Measurements from ENCODE around the gene DPYSL5. TPM values are rescaled to one million over a fixed set of nuclear protein-coding genes. Genes with fewer than 3 reads are reported as not detected.
"Not testable (repeated sequence)": the region's sequence is repeated elsewhere in the genome, so short reads cannot be mapped to it uniquely, and the experiment has no call there.

DPYSL5 gene
- total RNA-seq, 1 donor from 2014 or later = 0.05 TPM

GRCh38 chr2:26873286-26873983, 25.5 kb downstream of the DPYSL5 start:
- intact Hi-C loops (cut with micrococcal nuclease) = no loop called here

- intact Hi-C loops (cut with micrococcal nuclease) = no loop called here
Observed at GRCh38 chr2:26874514-26874913, 26.6 kb downstream of the DPYSL5 start.

- intact Hi-C loops (cut with micrococcal nuclease) = no loop called here
Observed at GRCh38 chr2:26875065-26875634, 27.2 kb downstream of the DPYSL5 start.

GRCh38 chr2:26875808-26876207, 27.9 kb downstream of the DPYSL5 start:
- intact Hi-C loops (cut with micrococcal nuclease) = no loop called here

GRCh38 chr2:26876260-26876659, 28.3 kb downstream of the DPYSL5 start:
- intact Hi-C loops (cut with micrococcal nuclease) = no loop called here

GRCh38 chr2:26877276-26877675, 29.3 kb downstream of the DPYSL5 start:
- intact Hi-C loops (cut with micrococcal nuclease) = no loop called here

GRCh38 chr2:26880161-26880560, 32.2 kb downstream of the DPYSL5 start:
- intact Hi-C loops (cut with micrococcal nuclease) = no loop called here

- intact Hi-C loops (cut with micrococcal nuclease) = no loop called here
Observed at GRCh38 chr2:26880910-26881435, 33.0 kb downstream of the DPYSL5 start.

GRCh38 chr2:26882220-26882619, 34.3 kb downstream of the DPYSL5 start:
- intact Hi-C loops (cut with micrococcal nuclease) = not testable (repeated sequence)

GRCh38 chr2:26883956-26884355, 36.0 kb downstream of the DPYSL5 start:
- intact Hi-C loops (cut with micrococcal nuclease) = no loop called here

- intact Hi-C loops (cut with micrococcal nuclease) = no loop called here
Observed at GRCh38 chr2:26884486-26884885, 36.6 kb downstream of the DPYSL5 start.

GRCh38 chr2:26885651-26886329, 37.9 kb downstream of the DPYSL5 start:
- intact Hi-C loops (cut with micrococcal nuclease) = no loop called here

GRCh38 chr2:26886736-26887135, 38.8 kb downstream of the DPYSL5 start:
- intact Hi-C loops (cut with micrococcal nuclease) = no loop called here

- intact Hi-C loops (cut with micrococcal nuclease) = no loop called here
Observed at GRCh38 chr2:26887151-26887550, 39.2 kb downstream of the DPYSL5 start.

- intact Hi-C loops (cut with micrococcal nuclease) = no loop called here
Observed at GRCh38 chr2:26889796-26890195, 41.9 kb downstream of the DPYSL5 start.

GRCh38 chr2:26890341-26891000, 42.5 kb downstream of the DPYSL5 start:
- intact Hi-C loops (cut with micrococcal nuclease) = no loop called here

- intact Hi-C loops (cut with micrococcal nuclease) = no loop called here
Observed at GRCh38 chr2:26892133-26892532, 44.2 kb downstream of the DPYSL5 start.

GRCh38 chr2:26892922-26893524, 45.1 kb downstream of the DPYSL5 start:
- intact Hi-C loops (cut with micrococcal nuclease) = no loop called here

- intact Hi-C loops (cut with micrococcal nuclease) = no loop called here
Observed at GRCh38 chr2:26894136-26894535, 46.2 kb downstream of the DPYSL5 start.

- intact Hi-C loops (cut with micrococcal nuclease) = no loop called here
Observed at GRCh38 chr2:26897807-26898479, 50.0 kb downstream of the DPYSL5 start.

Data from T-helper 1 cell treated with Interleukin-12 subunit alpha and Interleukin-12 subunit beta and Interleukin-4 antibody, amounts not matched to agents 30 ng/mL and 1 ng/mL, for 36 hours (primary cell).